ENCODE results near the gene KHDC1L. TPM values are rescaled to one million over a fixed set of nuclear protein-coding genes. Genes with fewer than 3 reads are reported as not detected.
"Not testable (repeated sequence)": the region's sequence is repeated elsewhere in the genome, so short reads cannot be mapped to it uniquely, and the experiment has no call there.

Gene KHDC1L
- total RNA-seq (ENCODE audit: low replicate concordance), result 0.75 TPM in 1 of 2 replicates, not detected in the other
- long read RNA-seq, result 0 reads

DNA sequence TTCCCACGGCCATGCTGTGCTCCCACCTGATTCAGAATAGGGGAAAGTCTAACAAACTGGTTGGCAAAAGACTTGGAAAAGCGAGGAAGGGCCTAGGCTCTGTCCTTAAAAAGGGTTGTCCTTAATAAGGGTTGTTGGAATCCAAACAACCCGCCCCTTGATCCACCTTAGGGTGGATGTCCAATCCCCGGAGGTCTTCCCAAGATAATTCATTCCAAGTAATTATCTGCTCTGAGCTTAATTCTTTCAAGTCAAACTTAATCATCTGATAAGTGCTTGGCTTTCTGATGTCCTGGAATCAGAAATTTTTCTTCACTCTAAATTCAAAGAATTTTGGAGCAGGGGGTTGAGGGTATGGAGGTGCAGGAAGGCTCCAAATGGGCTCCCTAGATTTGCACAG is at the start of gene KHDC1L:
Gene KHDC1L, minus strand, starts transcription at position 101 of the 400 bp plus-strand sequence. Its CDS starts 88 bp downstream, at position 13.
- DNase-seq (ENCODE audit: extremely low spot score, unreplicated experiment), result no peak
- Mint-ChIP-seq H3K36me3 (no peaks in the 10 kb centered on the region), H3K9me3 (no peaks in the 10 kb centered on the region), H3K4me1 (ENCODE audit: unreplicated experiment) (no peaks in the 10 kb centered on the region), H3K27me3 (no peaks in the 10 kb centered on the region), H3K27ac (no peak within 1 kb of the TSS), H3K4me3 (no peak within 1 kb of the TSS)
- TF ChIP-seq, protein P1, sequence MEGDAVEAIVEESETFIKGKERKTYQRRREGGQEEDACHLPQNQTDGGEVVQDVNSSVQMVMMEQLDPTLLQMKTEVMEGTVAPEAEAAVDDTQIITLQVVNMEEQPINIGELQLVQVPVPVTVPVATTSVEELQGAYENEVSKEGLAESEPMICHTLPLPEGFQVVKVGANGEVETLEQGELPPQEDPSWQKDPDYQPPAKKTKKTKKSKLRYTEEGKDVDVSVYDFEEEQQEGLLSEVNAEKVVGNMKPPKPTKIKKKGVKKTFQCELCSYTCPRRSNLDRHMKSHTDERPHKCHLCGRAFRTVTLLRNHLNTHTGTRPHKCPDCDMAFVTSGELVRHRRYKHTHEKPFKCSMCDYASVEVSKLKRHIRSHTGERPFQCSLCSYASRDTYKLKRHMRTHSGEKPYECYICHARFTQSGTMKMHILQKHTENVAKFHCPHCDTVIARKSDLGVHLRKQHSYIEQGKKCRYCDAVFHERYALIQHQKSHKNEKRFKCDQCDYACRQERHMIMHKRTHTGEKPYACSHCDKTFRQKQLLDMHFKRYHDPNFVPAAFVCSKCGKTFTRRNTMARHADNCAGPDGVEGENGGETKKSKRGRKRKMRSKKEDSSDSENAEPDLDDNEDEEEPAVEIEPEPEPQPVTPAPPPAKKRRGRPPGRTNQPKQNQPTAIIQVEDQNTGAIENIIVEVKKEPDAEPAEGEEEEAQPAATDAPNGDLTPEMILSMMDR (conservative IDR thresholded peaks at IDR 0.05), result no peak

DNA sequence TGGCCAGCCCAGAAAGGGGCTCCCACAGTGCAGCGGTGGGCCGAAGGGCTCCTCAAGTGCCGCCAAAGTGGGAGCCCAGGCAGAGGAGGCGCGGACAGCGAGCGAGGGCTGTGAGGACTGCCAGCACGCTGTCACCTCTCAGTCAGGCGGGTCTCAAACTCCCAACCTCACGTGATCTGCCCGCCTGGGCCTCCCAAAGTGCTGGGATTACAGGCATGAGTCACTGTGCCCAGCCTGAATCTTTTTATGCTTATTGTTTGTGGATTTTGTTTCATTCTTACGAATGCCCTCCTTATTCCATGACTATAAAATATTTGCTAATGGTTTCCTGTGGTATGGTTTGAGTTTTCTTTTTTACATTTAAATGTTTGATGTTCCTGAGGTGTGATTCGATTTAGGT is 44.0 kb upstream of the KHDC1L start:
- H3K4me1 Mint-ChIP-seq (ENCODE audit: unreplicated experiment); DNase-seq (ENCODE audit: extremely low spot score, unreplicated experiment); H3K27ac Mint-ChIP-seq; H3K27me3 Mint-ChIP-seq; H3K9me3 Mint-ChIP-seq; H3K4me3 Mint-ChIP-seq: not testable (repeated sequence)
- H3K36me3 Mint-ChIP-seq, result peaks cover 15% of the 10 kb centered on the region

DNA sequence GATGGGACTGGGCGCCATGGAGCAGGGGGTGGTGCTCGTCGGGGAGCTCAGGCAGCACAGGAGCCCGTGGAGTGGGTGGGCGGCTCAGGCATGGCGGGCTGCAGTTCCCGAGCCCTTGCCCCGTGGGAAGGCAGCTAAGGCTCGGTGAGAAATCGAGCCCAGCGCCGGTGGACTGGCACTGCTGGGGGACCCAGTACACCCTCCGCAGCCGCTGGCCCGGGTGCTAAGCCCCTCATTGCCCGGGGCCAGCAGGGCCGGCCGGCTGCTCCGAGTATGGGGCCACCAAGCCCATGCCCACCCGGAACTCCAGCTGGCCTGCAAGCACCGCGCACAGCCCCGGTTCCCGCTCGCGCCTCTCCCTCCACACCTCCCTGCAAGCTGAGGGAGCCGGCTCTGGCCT is 43.6 kb upstream of the KHDC1L start:
- not testable (repeated sequence) for H3K9me3 Mint-ChIP-seq; DNase-seq (ENCODE audit: extremely low spot score, unreplicated experiment); H3K4me3 Mint-ChIP-seq; H3K27ac Mint-ChIP-seq; H3K4me1 Mint-ChIP-seq (ENCODE audit: unreplicated experiment); H3K27me3 Mint-ChIP-seq
- peaks cover 16% of the 10 kb centered on the region for H3K36me3 Mint-ChIP-seq

DNA sequence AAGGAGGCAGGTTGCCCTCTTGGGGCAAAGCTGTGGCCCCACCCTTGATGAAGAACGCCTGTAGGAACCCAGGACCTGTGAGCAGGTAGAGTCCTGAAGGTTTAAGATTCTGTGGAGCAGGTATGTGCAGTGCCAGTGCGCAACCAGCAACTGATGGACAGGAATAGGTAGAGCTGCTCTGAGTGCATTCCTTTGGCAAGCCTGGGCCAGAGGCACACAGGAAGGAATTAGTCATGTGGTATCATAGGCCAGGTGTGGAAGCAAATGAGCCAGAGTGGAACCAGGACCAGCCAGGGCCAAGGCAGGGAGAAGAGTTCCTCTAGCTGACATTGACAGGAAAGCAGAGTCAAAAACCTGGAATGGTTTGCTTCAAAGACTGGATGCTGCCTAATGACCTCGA is 39.1 kb upstream of the KHDC1L start:
- no peaks in the 10 kb centered on the region for H3K27me3 Mint-ChIP-seq
- peak overlapping the region; percentile 28 for H3K27ac Mint-ChIP-seq
- peaks cover 16% of the 10 kb centered on the region for H3K4me1 Mint-ChIP-seq (ENCODE audit: unreplicated experiment)
- H3K4me3 Mint-ChIP-seq, result peak overlapping the region; percentile 81
- TF ChIP-seq, protein P1 (conservative IDR thresholded peaks at IDR 0.05), result no peak
- H3K36me3 Mint-ChIP-seq, result peaks cover 12% of the 10 kb centered on the region
- DNase-seq (ENCODE audit: extremely low spot score, unreplicated experiment), result no peak
- H3K9me3 Mint-ChIP-seq, result no peaks in the 10 kb centered on the region

DNA sequence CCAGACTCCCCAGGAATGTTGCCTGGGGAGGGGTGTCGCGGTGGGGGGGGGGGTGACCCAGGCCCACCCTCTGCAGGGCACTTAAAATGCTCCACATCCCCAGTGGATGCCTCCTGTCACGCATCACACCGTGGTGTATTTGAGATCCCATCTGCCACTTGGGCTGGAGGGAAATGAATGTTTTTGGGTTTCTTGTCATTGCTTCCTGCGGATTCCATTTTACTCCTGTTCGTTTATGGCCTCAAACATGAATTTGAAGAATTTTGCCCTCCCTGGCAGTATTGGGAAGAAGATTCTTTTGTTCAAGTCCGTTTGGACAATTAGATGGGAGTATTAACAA is 38.2 kb upstream of the KHDC1L start:
- Mint-ChIP-seq H3K27ac (no peak overlapping the region), H3K27me3 (no peaks in the 10 kb centered on the region), H3K36me3 (peaks cover 12% of the 10 kb centered on the region), H3K9me3 (no peaks in the 10 kb centered on the region), H3K4me3 (peak overlapping the region; percentile 81), H3K4me1 (ENCODE audit: unreplicated experiment) (peaks cover 16% of the 10 kb centered on the region)
- TF ChIP-seq, protein P1 (conservative IDR thresholded peaks at IDR 0.05), result no peak
- no peak for DNase-seq (ENCODE audit: extremely low spot score, unreplicated experiment)

- peaks cover 16% of the 10 kb centered on the region for H3K4me1 Mint-ChIP-seq (ENCODE audit: unreplicated experiment)
- H3K4me3 Mint-ChIP-seq, result peak within 1 kb of the TSS; percentile 85
- peak within 1 kb of the TSS; percentile 19 for H3K27ac Mint-ChIP-seq
- no peaks in the 10 kb centered on the region for H3K27me3 Mint-ChIP-seq
- peaks cover 9% of the 10 kb centered on the region for H3K36me3 Mint-ChIP-seq
- DNase-seq (ENCODE audit: extremely low spot score, unreplicated experiment), result peak; percentile 72
- H3K9me3 Mint-ChIP-seq, result no peaks in the 10 kb centered on the region
- TF ChIP-seq, protein P1 (conservative IDR thresholded peaks at IDR 0.05), result no peak
Observed at GRCh38 chr6:73262671-73263569, 37.6 kb upstream of the KHDC1L start, which contains the start of gene KHDC1. KHDC1 (minus strand) TSS chr6:73263196; CDS start chr6:73242517, 20,679 bp downstream.
